ENCODE data around the gene ADAP1. TPM values are rescaled to one million over a fixed set of nuclear protein-coding genes. Genes with fewer than 3 reads are reported as not detected.

The ADAP1 gene
- total and polyA plus RNA-seq, 8 donors = 2.2 to 169 (median 22.6) TPM

- Histone ChIP-seq H3K4me3 (no peak overlapping the region), H3K27ac (peak overlapping the region; percentile 49 to 99 (median 83)), H3K36me3 (peaks cover 0 to 11% (median 10%) of the 10 kb centered on the region in 4 donors), H3K9me3 (no peaks in the 10 kb centered on the region), H3K4me1 (peaks cover 30 to 58% (median 51%) of the 10 kb centered on the region in 4 donors), H3K27me3 (peaks cover 0 to 8% (median 4%) of the 10 kb centered on the region in 3 donors)
- 25 to 58% (median 35%) methylated on average over 13 to 19 of the region's 19 CpGs for WGBS, 5 donors
- no peak for TF ChIP-seq EP300 (IDR thresholded peaks at IDR 0.05)
- TF ChIP-seq, protein P1, sequence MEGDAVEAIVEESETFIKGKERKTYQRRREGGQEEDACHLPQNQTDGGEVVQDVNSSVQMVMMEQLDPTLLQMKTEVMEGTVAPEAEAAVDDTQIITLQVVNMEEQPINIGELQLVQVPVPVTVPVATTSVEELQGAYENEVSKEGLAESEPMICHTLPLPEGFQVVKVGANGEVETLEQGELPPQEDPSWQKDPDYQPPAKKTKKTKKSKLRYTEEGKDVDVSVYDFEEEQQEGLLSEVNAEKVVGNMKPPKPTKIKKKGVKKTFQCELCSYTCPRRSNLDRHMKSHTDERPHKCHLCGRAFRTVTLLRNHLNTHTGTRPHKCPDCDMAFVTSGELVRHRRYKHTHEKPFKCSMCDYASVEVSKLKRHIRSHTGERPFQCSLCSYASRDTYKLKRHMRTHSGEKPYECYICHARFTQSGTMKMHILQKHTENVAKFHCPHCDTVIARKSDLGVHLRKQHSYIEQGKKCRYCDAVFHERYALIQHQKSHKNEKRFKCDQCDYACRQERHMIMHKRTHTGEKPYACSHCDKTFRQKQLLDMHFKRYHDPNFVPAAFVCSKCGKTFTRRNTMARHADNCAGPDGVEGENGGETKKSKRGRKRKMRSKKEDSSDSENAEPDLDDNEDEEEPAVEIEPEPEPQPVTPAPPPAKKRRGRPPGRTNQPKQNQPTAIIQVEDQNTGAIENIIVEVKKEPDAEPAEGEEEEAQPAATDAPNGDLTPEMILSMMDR (IDR thresholded peaks at IDR 0.05) = no peak
- TF ChIP-seq POLR2AphosphoS5 (IDR thresholded peaks at IDR 0.05) = no peak
- no peak for TF ChIP-seq POLR2A (IDR thresholded peaks at IDR 0.05)
- intact Hi-C loops (cut with DNase I; ENCODE audit: low total_unique reads) = no loop called here
- DNase-seq = peak; percentile 53 to 93
These were observed 23.0 kb upstream of the ADAP1 start for GRCh38 chr7:977326-978048.

- Histone ChIP-seq H3K27me3 (peaks cover 0 to 3% (median under 1%) of the 10 kb centered on the region in 3 donors), H3K36me3 (peaks cover 4 to 17% (median 16%) of the 10 kb centered on the region in 4 donors), H3K4me1 (peaks cover 30 to 60% (median 56%) of the 10 kb centered on the region in 4 donors), H3K9me3 (no peaks in the 10 kb centered on the region), H3K27ac (peak overlapping the region; percentile 49 to 99 (median 83)), H3K4me3 (no peak overlapping the region)
- TF ChIP-seq POLR2A (IDR thresholded peaks at IDR 0.05) (no peak), POLR2AphosphoS5 (IDR thresholded peaks at IDR 0.05) (no peak), EP300 (IDR thresholded peaks at IDR 0.05) (no peak)
- TF ChIP-seq, protein P1 (IDR thresholded peaks at IDR 0.05) = no peak
- intact Hi-C loops (cut with DNase I; ENCODE audit: low total_unique reads) = no loop called here
- WGBS, 5 donors = 32 to 73% (median 44%) methylated on average over 17 to 19 of the region's 19 CpGs
- DNase-seq = no peak
These were observed 22.4 kb upstream of the ADAP1 start for GRCh38 chr7:976901-977325.

- intact Hi-C loops (cut with DNase I; ENCODE audit: low total_unique reads) = no loop called here
- Histone ChIP-seq H3K27me3 (no peaks in the 10 kb centered on the region), H3K36me3 (peaks cover 9 to 27% (median 25%) of the 10 kb centered on the region in 4 donors), H3K4me1 (peaks cover 30 to 71% (median 62%) of the 10 kb centered on the region in 4 donors), H3K9me3 (no peaks in the 10 kb centered on the region), H3K27ac (peak overlapping the region; percentile 49 to 99 (median 97)), H3K4me3 (peak overlapping the region; percentile 72 to 97 (median 92))
- DNase-seq = peak in 1 of 2 donors; percentile 44
- no peak for TF ChIP-seq POLR2A (IDR thresholded peaks at IDR 0.05)
- no peak for TF ChIP-seq POLR2AphosphoS5 (IDR thresholded peaks at IDR 0.05)
- no peak for TF ChIP-seq EP300 (IDR thresholded peaks at IDR 0.05)
- TF ChIP-seq, protein P1 (IDR thresholded peaks at IDR 0.05) = no peak
- WGBS, 5 donors = 37 to 58% (median 46%) methylated on average over 13 to 28 of the region's 28 CpGs
These were observed 21.4 kb upstream of the ADAP1 start for GRCh38 chr7:975702-976473.
